ENCODE measurements around the gene ACBD4.

GRCh38 chr17:45104497-45104896 is 31.0 kb upstream of the ACBD4 start:
- no peak for TF ChIP-seq POLR2A (IDR thresholded peaks at IDR 0.05; ENCODE audit: low read depth, low read length)
- no peak for TF ChIP-seq POLR2AphosphoS5 (IDR thresholded peaks at IDR 0.05; ENCODE audit: low read depth, low read length)
